ENCODE measurements around the gene KDM7A.

DNA sequence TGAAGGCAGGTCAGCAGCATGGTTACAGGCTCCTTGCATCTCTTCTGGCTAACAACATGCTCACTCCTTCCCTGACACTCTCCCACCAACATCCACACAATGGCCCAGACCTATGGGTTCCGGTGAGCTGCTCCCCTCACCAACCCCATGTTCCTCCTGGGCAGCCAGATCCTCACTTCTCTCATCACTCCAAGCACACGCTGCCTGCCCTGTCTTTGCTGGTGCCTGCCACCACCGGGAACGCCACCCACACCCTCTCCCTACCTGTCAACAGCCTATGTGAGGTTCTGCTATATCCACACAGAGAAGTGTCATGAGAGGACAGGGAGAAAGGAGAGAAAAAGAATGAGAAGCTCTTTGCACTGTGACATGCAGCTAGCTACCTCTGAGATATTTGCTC, 128.6 kb downstream of the KDM7A start:
- TF ChIP-seq, protein P1, sequence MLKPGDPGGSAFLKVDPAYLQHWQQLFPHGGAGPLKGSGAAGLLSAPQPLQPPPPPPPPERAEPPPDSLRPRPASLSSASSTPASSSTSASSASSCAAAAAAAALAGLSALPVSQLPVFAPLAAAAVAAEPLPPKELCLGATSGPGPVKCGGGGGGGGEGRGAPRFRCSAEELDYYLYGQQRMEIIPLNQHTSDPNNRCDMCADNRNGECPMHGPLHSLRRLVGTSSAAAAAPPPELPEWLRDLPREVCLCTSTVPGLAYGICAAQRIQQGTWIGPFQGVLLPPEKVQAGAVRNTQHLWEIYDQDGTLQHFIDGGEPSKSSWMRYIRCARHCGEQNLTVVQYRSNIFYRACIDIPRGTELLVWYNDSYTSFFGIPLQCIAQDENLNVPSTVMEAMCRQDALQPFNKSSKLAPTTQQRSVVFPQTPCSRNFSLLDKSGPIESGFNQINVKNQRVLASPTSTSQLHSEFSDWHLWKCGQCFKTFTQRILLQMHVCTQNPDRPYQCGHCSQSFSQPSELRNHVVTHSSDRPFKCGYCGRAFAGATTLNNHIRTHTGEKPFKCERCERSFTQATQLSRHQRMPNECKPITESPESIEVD (tag by site-specific recombination; IDR thresholded peaks at IDR 0.05): no peak
- TF ChIP-seq HOXA7 (CRISPR knock-in tag; IDR thresholded peaks at IDR 0.05; ENCODE audit: borderline replicate concordance): no peak
- TF ChIP-seq, protein P2, sequence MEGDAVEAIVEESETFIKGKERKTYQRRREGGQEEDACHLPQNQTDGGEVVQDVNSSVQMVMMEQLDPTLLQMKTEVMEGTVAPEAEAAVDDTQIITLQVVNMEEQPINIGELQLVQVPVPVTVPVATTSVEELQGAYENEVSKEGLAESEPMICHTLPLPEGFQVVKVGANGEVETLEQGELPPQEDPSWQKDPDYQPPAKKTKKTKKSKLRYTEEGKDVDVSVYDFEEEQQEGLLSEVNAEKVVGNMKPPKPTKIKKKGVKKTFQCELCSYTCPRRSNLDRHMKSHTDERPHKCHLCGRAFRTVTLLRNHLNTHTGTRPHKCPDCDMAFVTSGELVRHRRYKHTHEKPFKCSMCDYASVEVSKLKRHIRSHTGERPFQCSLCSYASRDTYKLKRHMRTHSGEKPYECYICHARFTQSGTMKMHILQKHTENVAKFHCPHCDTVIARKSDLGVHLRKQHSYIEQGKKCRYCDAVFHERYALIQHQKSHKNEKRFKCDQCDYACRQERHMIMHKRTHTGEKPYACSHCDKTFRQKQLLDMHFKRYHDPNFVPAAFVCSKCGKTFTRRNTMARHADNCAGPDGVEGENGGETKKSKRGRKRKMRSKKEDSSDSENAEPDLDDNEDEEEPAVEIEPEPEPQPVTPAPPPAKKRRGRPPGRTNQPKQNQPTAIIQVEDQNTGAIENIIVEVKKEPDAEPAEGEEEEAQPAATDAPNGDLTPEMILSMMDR (tag by site-specific recombination; IDR thresholded peaks at IDR 0.05): no peak
- no peak for TF ChIP-seq YY1 (tag by site-specific recombination; IDR thresholded peaks at IDR 0.05)
- TF ChIP-seq SP2 (tag by site-specific recombination; IDR thresholded peaks at IDR 0.05): no peak

Data from HEK293 (cell line).